IMR-90 (cell line): ENCODE data around the gene KRT72.

ENCODE experiments used
- BHLHE40 ChIP-seq: fragments of 150-350 bp; IDR thresholded peaks from 2 replicates; pipeline ENCODE4 v1.6.1; 2016; ENCODE audit warnings: mild to moderate bottlenecking, low read depth, low read length
- CTCF ChIP-seq: conservative IDR thresholded peaks from 2 replicates; pipeline ENCODE4 v1.5.1; 2012; ENCODE audit warnings: mild to moderate bottlenecking, low read depth, low read length, improper control_type of control experiment
- FOS ChIP-seq: fragments of 150-350 bp; IDR thresholded peaks from 2 replicates; pipeline ENCODE4 v1.6.1; 2016; ENCODE audit warnings: low read depth, low read length
- MXI1 ChIP-seq: IDR thresholded peaks from 2 replicates; pipeline ENCODE4 v1.6.1; 2012; ENCODE audit warnings: low read depth, mild to moderate bottlenecking, low read length, moderate library complexity, borderline replicate concordance
- POLR2A ChIP-seq: IDR thresholded peaks from 2 replicates; pipeline ENCODE4 v1.6.1; 2012; ENCODE audit warnings: mild to moderate bottlenecking, low read depth, low read length
- RAD21 ChIP-seq: IDR thresholded peaks from 2 replicates; pipeline ENCODE4 v1.6.1; 2012; ENCODE audit warnings: low read length, improper control_type of control experiment
- RCOR1 ChIP-seq: IDR thresholded peaks from 2 replicates; pipeline ENCODE4 v1.6.1; 2012; ENCODE audit warnings: mild to moderate bottlenecking, low read length, improper control_type of control experiment; ENCODE audit not compliant: insufficient replicate concordance
- RFX5 ChIP-seq: IDR thresholded peaks from 2 replicates; pipeline ENCODE4 v1.8.0; 2012; ENCODE audit warnings: low read depth, mild to moderate bottlenecking, low read length, moderate library complexity
- USF2 ChIP-seq: fragments of 150-350 bp; IDR thresholded peaks from 2 replicates; pipeline ENCODE4 v1.6.1; 2017; ENCODE audit warnings: mild to moderate bottlenecking, antibody characterized with exemption, low read length, low read depth

- no peak for TF ChIP-seq FOS
- no peak for TF ChIP-seq CTCF
- TF ChIP-seq RFX5 = no peak
- no peak for TF ChIP-seq MXI1
- TF ChIP-seq BHLHE40 = no peak
- no peak for TF ChIP-seq USF2
- TF ChIP-seq RAD21 = no peak
- no peak for TF ChIP-seq POLR2A
- no peak for TF ChIP-seq RCOR1
These were observed 36.7 kb downstream of the KRT72 start for GRCh38 chr12:52564582-52564981.
